A673 (cell line): ENCODE measurements around the gene KIF26B. TPM values are rescaled to one million over a fixed set of nuclear protein-coding genes. Genes with fewer than 3 reads are reported as not detected.

Experiments
- BruUV-seq: library from RNA; stranded (reverse); fragments of 400-500 nt; replicated peaks from 2 replicates; lab custom pipeline; 2021; lab: Mats Ljungman, UMichigan
- CTCF ChIA-PET: fragments of 300-600 bp; sonication (Branson Sonifier 250); formaldehyde crosslinking; loops from one replicate; lab custom pipeline; 2022; ENCODE audit warnings: antibody characterized with exemption; lab: Charles Lee
- POLR2A ChIA-PET: fragments of 300-600 bp; sonication (Branson Sonifier 250); formaldehyde crosslinking; loops from one replicate; lab custom pipeline; 2022; ENCODE audit warnings: antibody characterized with exemption; ENCODE audit not compliant: low non-redundant PET; lab: Charles Lee
- DNase-seq: peaks from one replicate; pipeline ENCODE4 v3.0.0-alpha.2; 2015; ENCODE audit warnings: low spot score
- H3K27ac ChIP-seq: fragments of 200-600 bp; sonication (generic); 2 replicates; pipeline ENCODE4 v1.5.1; 2016; ENCODE audit warnings: mixed run types, low read depth, mild to moderate bottlenecking, mixed read lengths, antibody characterized with exemption, low read length; ENCODE audit not compliant: poor library complexity, severe bottlenecking
- H3K27me3 ChIP-seq: fragments of 200-600 bp; sonication (generic); replicated peaks from 2 replicates; pipeline ENCODE4 v1.6.1; 2017; ENCODE audit warnings: mixed run types, low read depth, mild to moderate bottlenecking, mixed read lengths, antibody characterized with exemption, low read length; ENCODE audit not compliant: insufficient read depth, poor library complexity
- H3K36me3 ChIP-seq: fragments of 200-600 bp; sonication (generic); 2 replicates; pipeline ENCODE4 v1.6.1; 2016; ENCODE audit warnings: mixed run types, mild to moderate bottlenecking, mixed read lengths, antibody characterized with exemption, low read length; ENCODE audit not compliant: insufficient read depth, poor library complexity, severe bottlenecking
- H3K4me1 ChIP-seq: fragments of 200-600 bp; sonication (generic); 2 replicates; pipeline ENCODE4 v1.6.1; 2017; ENCODE audit warnings: mixed run types, mild to moderate bottlenecking, mixed read lengths, antibody characterized with exemption, low read length; ENCODE audit not compliant: insufficient read depth, poor library complexity, severe bottlenecking
- H3K4me3 ChIP-seq: fragments of 200-600 bp; sonication (generic); 2 replicates; pipeline ENCODE4 v1.5.1; 2016; ENCODE audit warnings: low read depth, mixed run types, mild to moderate bottlenecking, mixed read lengths, low read length; ENCODE audit not compliant: poor library complexity, severe bottlenecking
- H3K9me3 ChIP-seq: fragments of 200-600 bp; sonication (generic); 2 replicates; pipeline ENCODE4 v1.6.1; 2016; ENCODE audit warnings: mixed run types, low read depth, mild to moderate bottlenecking, mixed read lengths, antibody characterized with exemption, low read length; ENCODE audit not compliant: poor library complexity, severe bottlenecking
- CTCF ChIP-seq: fragments of 300-800, 200-600 bp; sonication (generic); conservative IDR thresholded peaks from 2 replicates; pipeline ENCODE4 v1.5.1; 2017; ENCODE audit warnings: low read depth, mild to moderate bottlenecking, antibody characterized with exemption, low read length, moderate library complexity, mixed read lengths
- EZH2 ChIP-seq: fragments of 200-600 bp; sonication (generic); IDR thresholded peaks from 2 replicates; pipeline ENCODE4 v1.6.1; 2017; ENCODE audit warnings: borderline replicate concordance, low read depth, mild to moderate bottlenecking, mixed read lengths, antibody characterized with exemption, low read length; ENCODE audit not compliant: poor library complexity, severe bottlenecking
- intact Hi-C: fragments of 100-400 bp; cut with micrococcal nuclease; formaldehyde crosslinking; loops from one replicate; pipeline ENCODE4 v1.10.0; 2022; ENCODE audit not compliant: unreplicated experiment
- total RNA-seq: library from RNA; stranded (reverse); gene quantifications from 2 replicates; pipeline ENCODE4 v1.2.3, GENCODE V29; 2021

The KIF26B gene
- total RNA-seq, 1 experiment from 2014 or later = not detected

- H3K27me3 ChIP-seq = peaks cover 27% of the 10 kb centered on the region
- no peak overlapping the region for H3K27ac ChIP-seq
- no TSS peak for BruUV-seq
- TF ChIP-seq EZH2 (no peak), CTCF (no peak)
- ChIA-PET POLR2A (no interaction called here), CTCF (no interaction called here)
- no peaks in the 10 kb centered on the region for H3K36me3 ChIP-seq
- no peak overlapping the region for H3K4me3 ChIP-seq
- no peaks in the 10 kb centered on the region for H3K4me1 ChIP-seq
- intact Hi-C loops = no loop called here
- H3K9me3 ChIP-seq = no peaks in the 10 kb centered on the region
- no peak for DNase-seq
These were observed 105.5 kb downstream of the KIF26B start for GRCh38 chr1:245260110-245260882.

GRCh38 chr1:245260883-245261282, 106.1 kb downstream of the KIF26B start:
- intact Hi-C loops = no loop called here
- BruUV-seq = no TSS peak
- Histone ChIP-seq H3K27ac (no peak overlapping the region), H3K4me1 (no peaks in the 10 kb centered on the region), H3K4me3 (no peak overlapping the region), H3K27me3 (peaks cover 22% of the 10 kb centered on the region), H3K9me3 (no peaks in the 10 kb centered on the region), H3K36me3 (no peaks in the 10 kb centered on the region)
- TF ChIP-seq EZH2 (no peak), CTCF (no peak)
- POLR2A ChIA-PET = no interaction called here
- CTCF ChIA-PET = no interaction called here
- DNase-seq = no peak

GRCh38 chr1:245261786-245262185, 107.0 kb downstream of the KIF26B start:
- no peak overlapping the region for H3K27ac ChIP-seq
- intact Hi-C loops = no loop called here
- POLR2A ChIA-PET = no interaction called here
- TF ChIP-seq CTCF (no peak), EZH2 (no peak)
- H3K27me3 ChIP-seq = peaks cover 15% of the 10 kb centered on the region
- H3K4me1 ChIP-seq = no peaks in the 10 kb centered on the region
- no TSS peak for BruUV-seq
- no peak overlapping the region for H3K4me3 ChIP-seq
- DNase-seq = no peak
- CTCF ChIA-PET = no interaction called here
- no peaks in the 10 kb centered on the region for H3K9me3 ChIP-seq
- no peaks in the 10 kb centered on the region for H3K36me3 ChIP-seq
